Epidermal melanocyte (primary cell): ENCODE measurements around the gene CDKN3.

ENCODE experiments used
- DNase-seq: peaks from one replicate; pipeline ENCODE4 v3.0.0; 2011; ENCODE audit warnings: low spot score; ENCODE audit not compliant: insufficient read length

The CDKN3 gene

DNA sequence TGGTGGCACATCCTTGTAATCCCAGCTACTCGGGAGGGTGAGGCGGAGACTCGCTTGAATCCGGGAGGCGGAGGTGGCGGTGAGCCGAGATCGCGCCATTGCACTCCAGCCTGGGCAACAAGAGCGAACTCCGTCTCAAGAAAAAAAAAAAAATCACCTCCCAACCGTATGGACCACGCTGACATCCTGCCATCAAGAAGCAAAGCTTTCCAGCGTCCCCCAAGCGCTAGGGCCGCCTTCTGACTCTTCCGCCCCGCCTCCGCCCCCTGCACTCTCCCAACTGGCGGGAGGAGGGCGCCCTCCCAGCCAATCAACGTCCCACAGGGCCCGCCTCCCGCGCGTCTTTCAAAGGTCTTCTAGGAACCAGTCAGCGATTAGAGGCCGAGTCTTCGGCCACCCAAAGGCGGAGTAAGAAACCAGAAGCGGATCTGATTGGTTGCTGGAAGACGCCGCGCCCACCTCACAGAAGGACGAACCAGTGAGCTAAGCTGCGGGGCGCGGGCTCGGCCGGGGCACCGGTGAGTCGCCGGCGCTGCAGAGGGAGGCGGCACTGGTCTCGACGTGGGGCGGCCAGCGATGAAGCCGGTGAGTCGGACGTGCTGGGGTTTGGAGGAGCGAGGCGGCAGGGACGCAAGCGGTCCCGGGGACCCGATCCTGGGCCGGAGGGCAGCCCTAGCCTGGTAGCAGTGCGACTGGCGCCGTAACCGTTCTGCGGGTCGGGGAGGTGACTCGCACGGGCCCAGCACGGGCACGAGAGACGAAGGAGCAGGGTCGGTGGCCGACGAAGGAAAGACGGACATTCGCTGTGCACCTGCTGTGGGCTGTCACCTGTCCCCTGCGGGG lies at the start of gene CDKN3:
TSS of gene CDKN3 (plus strand) at position 515 of the 843 bp plus-strand sequence. CDS start at position 577, 62 bp downstream.
- peak; percentile 98 for DNase-seq

GRCh38 chr14:54347044-54347443 lies 49.8 kb upstream of the CDKN3 start:
- no peak for DNase-seq

DNA sequence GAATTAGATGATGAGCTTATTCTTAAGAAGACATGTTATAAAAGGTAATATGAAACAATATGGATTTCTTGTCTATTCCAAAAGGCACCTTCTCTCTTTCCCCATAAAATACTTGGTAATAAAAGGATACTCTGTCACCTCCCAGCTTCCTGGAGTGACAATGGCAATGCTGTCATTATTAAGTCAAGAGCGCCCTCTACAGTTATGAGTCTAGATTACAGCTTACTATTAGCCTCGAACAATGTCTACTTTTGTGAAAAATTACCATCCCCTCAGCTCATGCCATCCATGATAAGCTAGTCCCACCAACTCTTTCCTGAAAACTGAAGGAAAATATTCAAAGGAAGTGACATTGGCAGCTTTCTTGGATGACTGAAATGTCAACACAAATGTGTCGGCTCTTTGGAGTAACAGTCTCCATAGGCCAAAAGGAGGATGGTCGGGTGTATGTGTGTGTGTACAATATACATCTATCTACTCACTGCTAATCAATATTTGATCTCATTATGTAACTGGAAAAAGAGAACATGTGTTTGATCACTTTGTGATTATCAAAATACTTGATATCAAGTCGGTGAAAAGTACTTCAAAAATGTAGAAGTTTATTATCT lies 48.7 kb upstream of the CDKN3 start:
- no peak for DNase-seq

DNA sequence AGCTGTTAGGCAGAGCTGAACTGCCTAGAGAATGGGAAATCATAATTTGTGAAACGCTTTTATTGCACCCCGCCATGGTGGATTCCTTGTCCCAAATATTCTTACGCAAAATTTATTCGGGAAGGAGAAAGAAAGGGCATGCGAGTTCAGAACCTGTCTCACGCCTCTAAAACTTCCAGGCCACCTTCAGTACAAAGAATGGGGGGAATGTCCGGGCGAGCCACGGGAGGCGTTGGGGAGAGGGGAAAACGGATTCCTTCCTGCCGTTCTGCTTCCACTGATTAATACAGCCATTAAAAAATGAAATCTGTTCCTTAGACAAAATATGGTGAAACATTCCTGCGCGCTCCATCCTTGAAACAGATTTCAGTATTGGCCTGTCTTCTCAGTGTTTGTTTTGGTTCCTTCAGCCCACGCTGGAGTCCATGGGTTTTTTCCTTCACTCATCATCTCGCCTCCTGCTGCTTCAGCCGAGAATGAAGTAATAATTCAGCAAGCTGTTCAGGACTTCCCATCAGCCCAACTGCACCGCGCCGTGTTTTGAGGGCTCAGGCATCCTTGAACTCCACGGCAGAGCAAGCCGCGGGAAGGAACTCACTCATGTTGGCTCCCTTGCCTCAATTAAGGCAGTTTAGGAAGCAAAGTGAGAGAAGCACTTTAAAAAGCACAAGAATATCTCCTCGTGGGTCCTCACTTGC lies 47.7 kb upstream of the CDKN3 start:
- no peak for DNase-seq

DNA sequence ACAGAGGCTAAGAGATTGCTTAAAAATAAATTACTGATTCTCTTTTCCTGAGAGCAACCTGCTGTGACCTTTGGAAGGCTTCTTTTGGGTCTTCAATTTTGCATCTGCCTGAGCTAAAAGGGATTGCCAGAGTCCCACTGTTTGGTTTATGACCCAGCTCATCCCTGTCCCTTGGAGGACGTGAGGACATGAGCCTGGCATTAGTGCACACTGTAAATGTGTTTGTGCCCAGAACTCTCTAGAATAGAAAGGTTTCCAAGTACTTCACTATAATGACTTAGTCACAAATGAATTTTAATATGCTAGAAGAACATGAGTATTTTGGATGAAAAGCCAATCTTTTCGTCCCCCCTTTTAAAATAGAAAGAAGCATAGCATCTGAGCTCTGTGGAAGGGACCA lies 47.1 kb upstream of the CDKN3 start:
- no peak for DNase-seq

GRCh38 chr14:54350203-54350602 lies 46.6 kb upstream of the CDKN3 start:
- no peak for DNase-seq

DNA sequence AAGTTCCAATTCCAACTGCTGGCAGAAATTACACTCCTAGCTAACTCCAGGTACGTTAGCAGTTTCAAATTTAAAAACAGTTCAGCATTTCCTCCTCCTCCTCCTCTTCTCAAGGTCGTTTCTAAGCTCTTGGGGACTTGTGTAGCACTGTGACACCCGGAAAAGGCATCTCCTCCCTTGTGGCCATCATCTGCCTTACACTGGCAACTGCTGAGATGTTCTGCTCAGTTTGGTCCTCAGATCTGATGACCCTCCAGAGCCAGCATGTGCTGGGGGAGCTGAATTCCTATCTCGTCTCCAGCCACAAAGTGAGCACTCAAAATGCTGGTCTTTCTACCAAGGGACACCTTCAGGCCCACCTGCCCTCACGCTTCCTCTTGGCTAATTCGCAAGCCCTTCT lies 43.5 kb upstream of the CDKN3 start:
- no peak for DNase-seq

GRCh38 chr14:54353694-54354093 lies 43.1 kb upstream of the CDKN3 start:
- no peak for DNase-seq

GRCh38 chr14:54354096-54354495 lies 42.7 kb upstream of the CDKN3 start:
- no peak for DNase-seq

GRCh38 chr14:54354968-54355641 lies 41.7 kb upstream of the CDKN3 start:
- no peak for DNase-seq

- DNase-seq = no peak
These were observed 41.1 kb upstream of the CDKN3 start for GRCh38 chr14:54355698-54356097.

- DNase-seq = no peak
These were observed 40.6 kb upstream of the CDKN3 start for GRCh38 chr14:54356172-54356571.

- DNase-seq = no peak
These were observed 36.1 kb upstream of the CDKN3 start for GRCh38 chr14:54360667-54361066.

- DNase-seq = no peak
These were observed 34.7 kb upstream of the CDKN3 start for GRCh38 chr14:54362089-54362504.

DNA sequence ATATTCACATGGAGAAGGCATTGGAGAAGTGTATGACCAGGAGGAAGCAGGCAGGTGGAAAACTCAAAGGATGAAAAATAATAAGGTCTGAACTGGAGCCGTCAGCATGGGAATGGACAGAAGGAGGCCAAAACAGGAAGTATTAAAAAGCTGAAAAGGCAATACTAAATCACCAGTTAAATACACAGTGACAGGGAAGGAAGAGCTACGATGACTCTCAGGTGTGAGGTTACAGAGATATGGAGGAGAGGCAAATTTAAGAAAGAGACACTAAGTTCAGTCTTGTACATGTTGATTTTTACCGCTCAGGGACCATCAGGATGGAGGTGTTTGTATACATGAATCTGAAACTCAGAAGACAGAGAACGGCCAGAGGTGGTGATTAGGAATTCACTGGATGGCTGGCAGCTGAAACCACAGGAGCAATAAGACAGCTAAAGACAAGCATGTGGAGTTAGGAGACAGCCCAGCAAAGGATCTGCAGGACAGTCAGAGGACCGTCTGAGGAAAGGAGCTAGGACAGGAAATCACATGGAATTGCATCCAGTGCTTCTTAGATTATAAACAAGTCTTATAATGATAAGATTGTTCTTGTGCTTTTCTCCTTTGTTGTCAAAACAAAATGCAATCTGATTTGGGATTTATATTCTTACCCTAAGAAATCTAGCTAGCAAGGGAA lies 33.9 kb upstream of the CDKN3 start:
- DNase-seq = no peak

DNA sequence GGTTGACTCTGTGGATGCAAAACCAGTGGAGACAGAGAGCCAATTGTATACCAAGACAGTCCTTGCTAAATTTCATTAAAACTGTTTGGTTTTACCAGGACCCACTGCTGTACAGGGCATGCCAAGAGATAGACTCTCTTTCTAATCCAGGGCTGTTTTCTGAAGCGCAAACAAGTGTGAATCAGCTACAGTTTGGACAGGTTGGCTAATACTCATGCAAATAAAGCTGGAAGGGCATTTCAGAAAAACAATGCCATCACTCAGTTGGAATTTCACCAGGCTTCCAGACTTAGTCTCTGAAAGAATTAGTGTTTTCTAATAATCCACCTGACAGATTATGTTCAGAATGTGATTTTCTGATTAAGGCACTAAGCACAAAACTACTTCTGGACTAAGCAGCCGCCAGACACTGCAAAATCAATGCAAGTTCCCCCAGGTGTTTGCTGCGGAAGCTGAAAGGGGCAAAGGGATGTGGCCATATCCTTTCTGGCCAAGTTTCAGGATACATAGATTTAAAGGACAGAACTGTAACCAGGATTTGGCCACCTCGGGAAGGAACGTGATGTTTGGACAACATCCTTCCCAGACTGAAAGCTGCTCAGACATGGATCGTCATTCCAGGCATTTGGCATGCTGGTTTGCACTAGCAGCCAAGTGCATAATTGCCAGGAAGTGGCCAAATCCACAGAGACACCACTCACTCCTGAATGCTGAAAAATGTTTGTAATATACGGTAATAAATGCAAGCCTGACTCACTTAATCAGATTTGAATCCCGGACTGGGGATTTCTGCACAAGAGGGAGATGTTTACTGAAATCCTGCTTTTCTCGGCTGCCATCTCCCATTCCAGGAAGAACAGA lies 32.0 kb upstream of the CDKN3 start:
- no peak for DNase-seq

DNA sequence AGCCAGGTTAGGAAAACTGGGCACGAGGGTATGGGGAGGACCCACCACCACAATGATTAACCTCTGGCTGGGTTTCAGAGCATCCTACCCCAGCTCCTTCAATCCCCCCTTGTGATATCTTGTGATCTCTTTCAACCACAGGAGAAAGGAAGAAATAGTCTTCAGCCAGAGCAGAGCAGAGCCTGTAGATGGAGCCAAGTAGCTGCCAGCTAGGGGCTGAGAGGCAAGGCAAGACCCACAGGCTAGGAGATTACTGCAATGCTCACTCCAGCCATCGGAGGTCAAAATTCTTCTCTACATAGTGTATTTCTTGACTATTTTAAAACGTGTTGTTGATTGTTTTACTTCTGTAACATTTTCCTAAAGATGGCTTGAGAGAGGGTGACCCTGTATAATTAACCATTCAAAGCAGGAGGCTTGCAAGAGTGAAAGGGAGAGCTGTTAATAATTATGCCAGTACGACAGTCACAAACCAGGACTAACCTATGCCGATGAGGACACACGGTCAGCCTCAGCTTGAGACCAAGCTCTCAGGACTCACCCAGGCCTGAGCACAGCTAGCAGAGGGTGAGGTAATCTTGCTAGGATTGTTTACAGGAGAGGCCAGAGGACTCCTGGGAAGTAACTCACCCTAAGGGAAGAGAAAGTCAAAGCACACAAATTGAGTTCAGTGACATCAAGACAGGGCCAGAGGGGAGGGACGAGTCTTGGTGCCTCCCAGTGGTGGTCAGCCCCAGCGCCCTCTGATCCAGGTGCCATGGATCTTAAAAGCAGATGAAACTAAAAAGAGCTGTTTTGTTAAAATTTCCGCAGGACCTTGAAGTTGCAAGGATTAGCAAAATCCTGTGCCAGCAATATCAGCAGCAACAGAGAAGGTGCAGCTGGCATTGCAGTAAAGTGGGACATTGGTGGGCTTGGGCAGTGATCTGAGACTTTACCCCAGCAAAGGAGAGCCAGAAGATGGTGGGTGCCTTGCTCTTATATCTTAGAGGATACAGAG lies 29.8 kb upstream of the CDKN3 start:
- DNase-seq = peak; percentile 69

- no peak for DNase-seq
These were observed 28.5 kb upstream of the CDKN3 start for GRCh38 chr14:54368291-54368690.

GRCh38 chr14:54369343-54369742 lies 27.5 kb upstream of the CDKN3 start:
- DNase-seq = no peak
